CMK (cell line): ENCODE measurements around the gene MKNK1.

ENCODE experiments used
- DNase-seq: peaks from one replicate; pipeline ENCODE4 v3.0.0-alpha.2; 2010; ENCODE audit warnings: low read depth

MKNK1 gene

DNA sequence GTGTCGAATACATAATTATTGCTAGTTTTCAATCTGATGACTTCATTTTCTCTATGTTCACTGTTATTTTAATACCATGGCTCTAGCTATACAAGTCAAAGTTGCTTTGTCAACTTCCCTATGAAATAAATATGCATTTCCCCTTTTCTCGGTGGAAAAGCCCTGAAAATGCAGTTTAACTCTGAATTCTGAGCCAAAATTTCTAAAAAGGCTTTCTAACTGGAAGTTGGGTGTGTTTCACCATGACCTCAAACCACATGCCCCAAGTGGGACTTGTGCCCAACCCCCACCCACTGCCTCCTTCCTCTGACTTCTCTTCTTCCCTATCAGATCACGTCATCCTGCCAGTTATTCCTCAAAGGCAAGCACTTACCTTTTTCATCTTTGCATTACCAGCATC, 8.9 kb downstream of the MKNK1 start:
- DNase-seq = peak; percentile 81

DNA sequence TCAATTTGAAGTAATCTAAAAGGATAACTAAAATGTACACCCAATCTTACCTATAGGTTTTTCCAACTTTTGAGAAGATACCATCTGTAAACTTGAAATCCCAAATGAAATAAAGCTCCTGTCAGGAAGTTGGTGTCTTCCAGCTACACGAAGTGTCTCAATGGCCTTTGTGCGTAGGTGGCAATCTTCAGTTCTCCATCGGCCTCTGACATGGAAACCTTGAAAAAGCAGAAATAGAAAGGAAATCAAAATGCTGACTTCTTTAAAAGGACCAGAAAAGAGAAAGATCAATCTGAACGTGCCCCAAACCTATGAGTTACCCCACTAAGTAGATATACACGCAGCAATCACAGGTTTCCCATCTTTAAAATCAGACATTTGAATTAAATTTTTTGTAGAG, 10.0 kb downstream of the MKNK1 start:
- no peak for DNase-seq

- DNase-seq = no peak
These were observed 11.2 kb downstream of the MKNK1 start for GRCh38 chr1:46592823-46593222.

DNA sequence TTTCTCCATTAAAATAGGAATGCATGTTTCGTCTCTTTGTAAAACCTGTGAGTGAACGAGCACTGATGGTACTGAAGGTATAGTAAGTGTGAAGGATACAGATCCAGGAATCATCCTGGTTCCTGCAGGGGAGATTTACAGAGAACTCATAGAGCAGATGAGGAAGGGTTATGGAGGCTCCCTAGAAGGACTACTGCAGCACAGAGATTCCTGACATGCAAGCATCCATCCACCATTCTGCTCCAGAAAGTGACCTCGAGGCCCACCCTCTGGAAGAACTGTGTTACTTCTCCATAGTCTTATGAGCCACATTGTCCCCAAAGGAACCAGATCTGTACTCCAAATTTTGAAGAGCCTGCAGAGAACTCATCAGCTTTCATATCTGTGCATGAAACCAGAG, 14.5 kb downstream of the MKNK1 start:
- DNase-seq = no peak

- no peak for DNase-seq
These were observed 17.0 kb downstream of the MKNK1 start for GRCh38 chr1:46587069-46587468.

GRCh38 chr1:46585312-46585938, 18.6 kb downstream of the MKNK1 start:
- DNase-seq = no peak

DNA sequence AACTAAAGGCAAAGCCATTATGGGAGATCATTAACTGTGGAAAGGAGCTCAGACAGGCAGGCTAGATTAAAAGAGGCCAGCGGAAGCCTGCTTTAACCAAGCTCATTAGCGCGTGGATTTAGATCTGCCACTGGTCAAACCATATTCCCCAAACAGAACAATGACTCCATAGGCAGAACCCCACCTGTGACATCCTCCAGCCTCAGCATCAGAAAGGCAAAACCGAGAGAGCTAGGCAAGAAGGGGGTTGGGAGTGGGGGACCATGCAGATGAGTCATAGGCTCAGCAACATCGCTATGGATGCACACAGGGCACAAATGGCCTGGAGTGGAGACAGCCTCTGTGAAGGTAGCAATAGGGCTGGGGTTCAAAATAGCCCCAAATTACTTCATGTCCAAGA, 20.6 kb downstream of the MKNK1 start:
- DNase-seq = no peak

GRCh38 chr1:46582972-46583371, 21.1 kb downstream of the MKNK1 start:
- no peak for DNase-seq

DNA sequence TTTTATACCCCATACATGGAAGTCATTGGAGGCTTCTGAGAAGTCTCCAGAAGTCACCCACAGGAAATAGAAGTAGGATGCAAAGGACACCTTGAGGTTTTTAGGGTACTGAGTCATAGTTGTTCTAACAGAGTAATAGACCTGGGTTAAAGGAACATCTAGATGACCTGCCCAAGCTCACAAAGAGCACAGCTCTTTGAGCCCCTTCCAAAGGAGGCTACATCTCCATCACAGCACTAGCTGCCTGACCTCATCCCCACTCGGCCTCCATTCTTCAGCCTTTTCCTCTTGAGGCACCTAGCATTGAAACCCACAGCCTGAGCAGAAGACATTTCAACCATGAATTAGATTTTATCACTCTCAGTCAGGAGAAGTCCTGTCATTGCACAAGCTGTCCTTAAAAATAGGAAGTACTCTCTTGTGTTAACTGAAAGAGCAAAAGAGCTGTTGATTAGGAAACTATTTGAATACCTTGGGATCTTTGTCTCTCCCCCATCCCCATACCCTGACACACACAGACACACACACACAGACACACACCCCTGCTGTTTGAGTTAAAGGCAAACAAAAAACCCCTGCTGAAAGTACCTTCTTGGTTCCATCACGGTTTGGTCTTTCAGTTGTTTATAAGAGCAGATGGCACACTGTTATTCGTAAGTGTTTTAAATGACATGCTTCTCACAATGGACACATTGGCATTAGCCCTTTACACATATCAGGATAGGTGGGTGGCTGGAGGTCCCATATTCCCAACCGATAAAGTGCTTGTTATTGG, 22.2 kb downstream of the MKNK1 start:
- no peak for DNase-seq

DNA sequence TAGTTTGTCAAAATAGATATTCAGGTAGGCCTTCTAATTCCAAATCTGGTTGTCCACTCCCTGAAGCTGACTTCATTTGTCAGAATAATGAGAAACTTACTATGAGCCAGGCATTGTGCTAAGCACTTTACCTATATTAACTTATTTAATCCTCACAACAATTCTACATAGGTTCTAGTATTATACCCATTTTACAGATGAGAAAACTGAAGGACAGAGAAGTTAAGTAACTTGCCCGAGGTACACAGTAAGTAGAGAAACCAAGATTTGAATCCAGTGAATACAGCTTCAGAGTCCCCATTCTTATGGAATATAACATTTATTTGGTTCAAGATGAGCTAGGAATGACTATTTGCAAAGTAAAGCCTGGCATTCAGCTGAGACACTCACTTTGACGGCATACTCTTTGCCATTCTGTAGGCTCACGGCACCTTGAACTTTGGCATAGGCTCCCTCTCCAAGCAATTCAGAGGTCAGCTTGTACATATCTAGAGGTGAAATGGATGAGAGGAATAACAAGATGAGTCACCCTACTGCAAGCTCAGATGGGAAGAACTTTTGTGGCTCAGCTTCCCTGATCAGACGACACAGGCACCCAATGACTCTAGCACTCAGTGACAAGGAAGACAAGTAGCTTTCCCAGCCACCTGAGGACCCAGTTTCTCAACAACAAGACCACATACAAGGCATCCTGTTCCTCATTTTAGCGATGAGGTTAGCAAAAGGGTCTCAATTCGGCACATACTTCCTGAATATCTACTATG, 23.7 kb downstream of the MKNK1 start:
- no peak for DNase-seq

- no peak for DNase-seq
These were observed 26.4 kb downstream of the MKNK1 start for GRCh38 chr1:46577671-46578070.

GRCh38 chr1:46576596-46576995, 27.5 kb downstream of the MKNK1 start:
- DNase-seq = no peak

DNA sequence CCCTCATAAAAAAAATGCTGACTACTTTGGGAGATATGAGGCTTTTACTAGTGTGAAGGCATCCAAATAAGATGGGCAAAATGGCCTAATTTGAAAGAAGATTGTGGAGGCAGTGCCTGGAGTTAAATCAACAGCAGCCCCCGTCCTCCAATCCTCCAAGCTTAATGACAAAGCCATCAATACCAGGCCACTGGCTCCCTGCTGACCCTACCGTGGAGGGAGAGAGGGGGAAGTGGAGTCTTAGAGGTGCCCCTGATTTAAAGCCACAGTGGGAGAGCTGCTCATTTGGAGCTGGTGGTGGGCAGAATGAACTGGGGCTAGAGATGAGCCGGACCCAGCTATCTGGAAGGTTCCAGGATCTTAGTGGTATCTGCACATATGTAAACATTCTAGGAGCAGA, 28.3 kb downstream of the MKNK1 start:
- no peak for DNase-seq

DNA sequence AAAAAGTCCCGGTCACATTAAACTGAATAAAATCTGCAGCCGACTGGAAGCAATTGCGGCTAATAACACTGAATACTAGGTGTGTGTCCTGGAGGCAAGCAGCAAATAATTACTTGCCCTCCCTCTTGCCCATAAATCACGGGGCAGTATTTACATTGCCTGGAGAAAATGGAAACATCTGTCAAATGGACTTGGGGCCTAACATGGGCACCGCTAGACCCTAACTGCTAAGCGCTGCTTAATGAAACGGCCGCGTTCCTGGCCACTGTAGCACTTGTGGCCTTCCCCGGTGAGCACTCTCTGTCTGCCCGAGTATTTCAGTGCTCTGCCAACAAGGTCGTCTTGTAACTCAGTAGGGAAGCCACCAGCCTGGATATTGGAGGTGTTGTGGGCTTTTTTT, 28.8 kb downstream of the MKNK1 start:
- no peak for DNase-seq

DNA sequence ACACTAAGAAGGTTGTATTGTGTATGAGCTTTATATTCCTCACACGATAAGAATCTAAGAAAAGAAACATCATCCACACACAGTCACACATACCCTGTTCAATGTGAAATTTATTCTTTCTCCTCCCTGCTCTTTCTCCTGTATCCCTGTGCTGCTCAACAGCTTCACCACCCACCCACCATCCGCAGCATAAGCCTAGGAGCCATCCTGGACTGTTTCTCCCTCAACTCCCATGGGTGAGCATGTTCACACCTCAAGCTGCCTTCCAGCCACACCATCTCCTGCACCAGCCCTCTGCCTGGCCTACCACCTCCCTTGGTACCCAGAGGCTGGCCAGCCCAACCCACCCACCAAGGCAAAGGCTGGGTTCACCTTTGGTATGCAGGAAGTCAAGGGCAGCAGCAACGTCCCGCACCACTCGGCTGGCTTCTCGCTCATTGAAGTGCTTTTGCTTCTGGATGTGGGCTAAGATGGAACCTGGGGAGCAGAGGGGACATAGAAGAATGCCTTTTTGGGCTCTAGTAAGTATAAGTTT, 32.3 kb downstream of the MKNK1 start:
- no peak for DNase-seq

- no peak for DNase-seq
These were observed 34.0 kb downstream of the MKNK1 start for GRCh38 chr1:46569884-46570725.

DNA sequence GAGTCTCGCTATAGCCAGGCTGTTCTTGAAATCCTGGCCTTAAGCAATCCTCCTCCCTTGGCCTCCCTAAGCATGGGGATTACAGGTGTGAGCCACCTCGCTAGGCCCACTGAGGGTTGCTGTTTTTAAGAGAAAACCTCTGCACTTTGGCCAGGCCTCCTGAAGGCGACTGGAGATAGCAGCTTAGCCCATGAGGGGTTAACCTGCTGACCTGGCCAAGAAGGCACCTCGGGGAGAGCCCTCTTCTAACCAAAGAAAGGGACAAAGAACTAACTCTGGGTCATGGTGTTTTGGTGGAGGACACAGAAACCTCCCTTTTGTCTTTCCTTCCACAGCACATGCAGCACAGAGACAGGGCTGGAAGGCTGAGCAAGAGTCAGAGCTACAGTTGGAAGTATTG, 35.0 kb downstream of the MKNK1 start:
- DNase-seq = no peak

- no peak for DNase-seq
These were observed 35.6 kb downstream of the MKNK1 start for GRCh38 chr1:46568461-46568891.

DNA sequence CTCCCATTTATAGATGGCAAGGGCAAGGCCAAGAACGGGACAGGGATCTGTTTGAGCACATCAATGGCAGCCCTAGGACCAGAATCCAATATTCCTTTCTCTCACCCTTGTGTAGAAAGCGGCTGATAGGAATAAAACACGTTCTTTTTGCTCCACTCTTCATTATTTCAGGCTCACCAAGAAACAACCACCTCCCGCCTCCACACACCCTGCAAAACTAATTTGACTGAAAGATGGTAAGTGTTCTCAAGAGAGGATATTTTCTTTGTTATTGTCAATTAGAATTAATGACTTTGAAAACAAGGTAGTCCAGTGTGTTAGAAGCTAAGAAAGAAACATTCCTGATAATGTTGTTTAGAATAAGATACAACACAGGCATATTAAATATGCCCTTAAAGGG, 40.7 kb downstream of the MKNK1 start:
- DNase-seq = no peak

GRCh38 chr1:46562498-46562897, 41.6 kb downstream of the MKNK1 start:
- DNase-seq = no peak

GRCh38 chr1:46558966-46559365, 45.1 kb downstream of the MKNK1 start:
- DNase-seq = no peak
